AG10803 (cell line): ENCODE measurements around the gene AHI1.

Source experiments
- DNase-seq: peaks from one replicate; pipeline ENCODE4 v3.0.0; 2010; ENCODE audit warnings: low read depth
- H3K4me3 ChIP-seq: 2 replicates; pipeline ENCODE4 v1.5.1; 2011; ENCODE audit warnings: mild to moderate bottlenecking, low read length, control low read depth
- CTCF ChIP-seq: conservative IDR thresholded peaks from 2 replicates; pipeline ENCODE4 v1.5.1; 2011; ENCODE audit warnings: mild to moderate bottlenecking, low read length, control low read depth, inconsistent platforms

Gene AHI1

GRCh38 chr6:135267085-135267484 lies 230.5 kb downstream of the AHI1 start:
- no peak for TF ChIP-seq CTCF
- no peak for DNase-seq
- H3K4me3 ChIP-seq = no peak overlapping the region

GRCh38 chr6:135266675-135267074 lies 230.9 kb downstream of the AHI1 start:
- TF ChIP-seq CTCF = no peak
- H3K4me3 ChIP-seq = no peak overlapping the region

GRCh38 chr6:135265278-135265677 lies 232.3 kb downstream of the AHI1 start:
- no peak for TF ChIP-seq CTCF
- H3K4me3 ChIP-seq = no peak overlapping the region
- no peak for DNase-seq

More at GRCh38 chr6:135266675-135267074, 230.9 kb downstream of the AHI1 start:
- no peak for DNase-seq

GRCh38 chr6:135261872-135262725 lies 235.4 kb downstream of the AHI1 start:
- H3K4me3 ChIP-seq = no peak overlapping the region
- DNase-seq = no peak
- TF ChIP-seq CTCF = no peak

- no peak for DNase-seq
- H3K4me3 ChIP-seq = no peak overlapping the region
- no peak for TF ChIP-seq CTCF
Observed at GRCh38 chr6:135260612-135261011, 236.9 kb downstream of the AHI1 start.

GRCh38 chr6:135258970-135259369 lies 238.6 kb downstream of the AHI1 start:
- no peak for TF ChIP-seq CTCF
- no peak overlapping the region for H3K4me3 ChIP-seq
- no peak for DNase-seq

GRCh38 chr6:135257631-135258405 lies 239.7 kb downstream of the AHI1 start:
- no peak overlapping the region for H3K4me3 ChIP-seq
- no peak for TF ChIP-seq CTCF
- DNase-seq = no peak
